Upper lobe of right lung (tissue), 1 donor: ENCODE measurements around the gene GEN1. TPM values are rescaled to one million over a fixed set of nuclear protein-coding genes. Genes with fewer than 3 reads are reported as not detected.

ENCODE experiments used
- ATAC-seq: fragments of 200-7000 bp; cut with Tn5 transposase; one replicate; pipeline ENCODE4 v1.9.1; 2020; ENCODE audit warnings: mild to moderate bottlenecking, moderate library complexity
- DNase-seq: peaks from one replicate; pipeline ENCODE4 v3.0.0-alpha.2; 2020
- H3K27ac ChIP-seq: fragments of 200-600 bp; one replicate; pipeline ENCODE4 v1.8.0; 2022
- H3K27me3 ChIP-seq: fragments of 200-600 bp; one replicate; pipeline ENCODE4 v1.8.0; 2022; ENCODE audit warnings: mild to moderate bottlenecking
- H3K36me3 ChIP-seq: fragments of 200-600 bp; one replicate; pipeline ENCODE4 v1.8.0; 2022
- H3K4me1 ChIP-seq: fragments of 200-600 bp; one replicate; pipeline ENCODE4 v1.8.0; 2022
- H3K4me3 ChIP-seq: fragments of 200-600 bp; one replicate; pipeline ENCODE4 v1.8.0; 2022; ENCODE audit warnings: mild to moderate bottlenecking
- H3K9me3 ChIP-seq: fragments of 200-600 bp; one replicate; pipeline ENCODE4 v1.8.0; 2022
- CTCF ChIP-seq: fragments of 200-600 bp; IDR thresholded peaks from one replicate; pipeline ENCODE4 v1.8.0; 2022; ENCODE audit warnings: antibody characterized with exemption
- intact Hi-C: fragments of 100-400 bp; cut with DNase I; formaldehyde crosslinking; loops from one replicate; pipeline ENCODE4 v1.11.0; 2022
- total RNA-seq: library from RNA; stranded (reverse); fragmentation: NEBNext Ultra II Directional; extraction: Animal tissue kit (Norgen Biotek cat#: 25700); gene quantifications from one replicate; pipeline ENCODE4 v1.2.1, GENCODE V29; 2021
- donor health status: DM: no; HTN: yes; CAD: no; lungs with severe emphysema.

Gene GEN1
- total RNA-seq, 1 donor from 2014 or later = 7.0 TPM

- no peak for TF ChIP-seq CTCF
- DNase-seq (no peak), ATAC-seq (no peak)
- intact Hi-C loops = no loop called here
- Histone ChIP-seq H3K27me3 (no peaks in the 10 kb centered on the region), H3K4me3 (no peak overlapping the region), H3K36me3 (no peaks in the 10 kb centered on the region), H3K27ac (no peak overlapping the region), H3K4me1 (peaks cover 11% of the 10 kb centered on the region), H3K9me3 (no peaks in the 10 kb centered on the region)
Measured at GRCh38 chr2:17792515-17792914, 38.6 kb downstream of the GEN1 start.

DNA sequence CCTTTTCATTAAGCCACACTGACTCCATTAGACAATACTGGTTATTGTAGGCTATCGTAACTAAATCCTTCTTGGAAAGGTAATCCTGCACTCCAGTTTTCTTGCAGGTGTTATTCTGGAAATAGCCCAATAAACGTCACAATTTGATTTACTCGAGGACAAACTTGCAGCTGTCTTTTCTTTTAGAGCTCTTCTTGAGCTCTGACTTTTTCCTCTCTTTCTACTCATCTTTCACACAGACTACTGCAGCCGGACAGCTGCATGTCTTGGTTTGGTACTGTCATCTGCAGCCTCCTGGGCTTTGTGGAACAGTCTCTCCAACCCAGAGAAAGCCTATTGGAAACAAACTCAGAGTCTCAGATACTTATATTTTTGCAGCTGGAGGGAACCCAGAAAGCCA lies 39.4 kb downstream of the GEN1 start:
- Histone ChIP-seq H3K4me1 (peaks cover 11% of the 10 kb centered on the region), H3K36me3 (no peaks in the 10 kb centered on the region), H3K27me3 (no peaks in the 10 kb centered on the region), H3K27ac (no peak overlapping the region), H3K4me3 (no peak overlapping the region), H3K9me3 (no peaks in the 10 kb centered on the region)
- intact Hi-C loops = no loop called here
- DNase-seq (no peak), ATAC-seq (no peak)
- no peak for TF ChIP-seq CTCF

GRCh38 chr2:17793803-17794354 lies 39.9 kb downstream of the GEN1 start:
- Histone ChIP-seq H3K4me1 (peaks cover 11% of the 10 kb centered on the region), H3K4me3 (no peak overlapping the region), H3K27me3 (no peaks in the 10 kb centered on the region), H3K9me3 (no peaks in the 10 kb centered on the region), H3K27ac (no peak overlapping the region), H3K36me3 (no peaks in the 10 kb centered on the region)
- DNase-seq = no peak
- intact Hi-C loops = no loop called here
- TF ChIP-seq CTCF = no peak
- ATAC-seq = no peak

GRCh38 chr2:17795309-17795708 lies 41.4 kb downstream of the GEN1 start:
- no peak for TF ChIP-seq CTCF
- no peak for DNase-seq
- no peak overlapping the region for H3K27ac ChIP-seq
- no peak for ATAC-seq
- peaks cover 11% of the 10 kb centered on the region for H3K4me1 ChIP-seq
- intact Hi-C loops = no loop called here
- no peaks in the 10 kb centered on the region for H3K36me3 ChIP-seq
- H3K27me3 ChIP-seq = no peaks in the 10 kb centered on the region
- H3K9me3 ChIP-seq = no peaks in the 10 kb centered on the region
- no peak overlapping the region for H3K4me3 ChIP-seq

DNA sequence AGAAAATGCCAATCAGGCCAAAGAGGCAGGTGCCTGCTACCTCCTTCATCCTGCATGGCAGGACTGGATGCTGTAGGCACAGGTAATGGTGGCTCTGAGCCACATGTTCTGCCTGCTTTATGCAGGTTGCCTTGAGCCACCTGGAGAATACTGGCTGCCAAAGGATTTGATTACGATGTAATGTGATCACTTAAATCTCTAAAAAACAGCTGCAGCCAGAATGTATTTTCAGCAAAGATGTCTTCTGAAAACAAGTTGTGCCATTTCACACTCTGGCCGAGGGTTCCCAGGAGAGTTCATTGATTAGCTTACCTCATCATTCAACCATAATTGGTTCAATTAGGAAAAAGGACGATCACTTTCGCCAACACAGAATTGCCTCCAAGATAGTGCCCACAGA lies 44.4 kb downstream of the GEN1 start:
- ATAC-seq = no peak
- Histone ChIP-seq H3K36me3 (no peaks in the 10 kb centered on the region), H3K9me3 (no peaks in the 10 kb centered on the region)

More for the DNA sequence above, 44.4 kb downstream of the GEN1 start:
- Histone ChIP-seq H3K27ac (no peak overlapping the region), H3K4me1 (no peaks in the 10 kb centered on the region), H3K27me3 (no peaks in the 10 kb centered on the region), H3K4me3 (no peak overlapping the region)
- no peak for DNase-seq
- no peak for TF ChIP-seq CTCF
- intact Hi-C loops = no loop called here
